Thyroid gland (tissue), 4 donors: ENCODE results near the gene KCNQ1. TPM values are rescaled to one million over a fixed set of nuclear protein-coding genes. Genes with fewer than 3 reads are reported as not detected.

Experiments used
- DNase-seq, 2 donors: peaks; one replicate each; pipeline ENCODE4 v3.0.0-alpha.2; 2019
- H3K27ac ChIP-seq, 3 donors: fragments of 200-600 bp; sonication (generic); 1 replicate in 2 of 3; 2 replicates in 1 of 3; pipeline ENCODE4 v1.5.1; 2016 to 2019; ENCODE audit warnings: mild to moderate bottlenecking in 1 of 3, moderate library complexity in 1 of 3
- H3K27me3 ChIP-seq: fragments of 200-600 bp; sonication (generic); one replicate; pipeline ENCODE4 v1.5.1; 2019
- H3K36me3 ChIP-seq, 2 donors: fragments of 200-600 bp; sonication (generic); one replicate each; pipeline ENCODE4 v1.5.1; 2016 to 2019
- H3K4me1 ChIP-seq, 2 donors: fragments of 200-600 bp; sonication (generic); one replicate each; pipeline ENCODE4 v1.5.1; 2017 to 2019
- H3K4me3 ChIP-seq, 3 donors: fragments of 200-600 bp; sonication (generic); replicated peaks in 1 of 3; 1 replicate in 2 of 3; 2 replicates in 1 of 3; pipeline ENCODE4 v1.5.1; 2016; ENCODE audit warnings: mild to moderate bottlenecking in 1 of 3
- H3K9me3 ChIP-seq: fragments of 200-600 bp; sonication (generic); one replicate; pipeline ENCODE4 v1.5.1; 2017
- CTCF ChIP-seq, 6 experiments: fragments of 200-600 bp in 3 of 6; fragments of 450-650 bp in 3 of 6; sonication (generic) in 3 of 6; IDR thresholded peaks; one replicate each; pipeline ENCODE4 v1.5.1; 2016 to 2019; ENCODE audit warnings: antibody characterized with exemption in 6 of 6, mild to moderate bottlenecking in 2 of 6, inconsistent platforms in 1 of 6, moderate library complexity in 1 of 6
- POLR2A ChIP-seq, 2 donors: fragments of 450-650 bp; IDR thresholded peaks; one replicate each; pipeline ENCODE4 v1.6.1; 2017; ENCODE audit warnings: antibody characterized with exemption in 2 of 2, mild to moderate bottlenecking in 2 of 2, moderate library complexity in 1 of 2
- WGBS, 2 donors: methylation state at CpG; one replicate each; pipeline ENCODE4 v1.1.5; 2017; 5-methylcytosine and 5-hydroxymethylcytosine counted together
- intact Hi-C: fragments of 100-400 bp; cut with DNase I; formaldehyde crosslinking; loops from one replicate; pipeline ENCODE4 v1.15.1; 2023
- total RNA-seq, 4 donors: library from RNA; depleted of rRNA; stranded (reverse); fragments of >200 nt; gene quantifications; one replicate each; pipeline ENCODE4 v1.2.3, GENCODE V29; 2016

The KCNQ1 gene
- total RNA-seq, 4 donors from 2014 or later: 51.3 to 103 (median 97.8) TPM

- no peak for DNase-seq
- WGBS, 2 donors: 77 to 94% methylated on average over 4 of the region's 4 CpGs
- Histone ChIP-seq H3K4me3 (no peak overlapping the region), H3K27ac (no peak overlapping the region), H3K27me3 (no peaks in the 10 kb centered on the region), H3K9me3 (no peaks in the 10 kb centered on the region), H3K36me3 (no peaks in the 10 kb centered on the region), H3K4me1 (peaks cover 1 to 14% of the 10 kb centered on the region in 2 donors)
- TF ChIP-seq CTCF (IDR thresholded peaks at IDR 0.05) (no peak), POLR2A (IDR thresholded peaks at IDR 0.05) (no peak)
- intact Hi-C loops: no loop called here
Measured at GRCh38 chr11:2441171-2441570, 3.6 kb upstream of the KCNQ1 start.

- H3K27me3 ChIP-seq: no peaks in the 10 kb centered on the region
- no peak overlapping the region for H3K27ac ChIP-seq
- no peak overlapping the region for H3K4me3 ChIP-seq
- H3K9me3 ChIP-seq: no peaks in the 10 kb centered on the region
- peaks cover 16 to 28% of the 10 kb centered on the region in 2 donors for H3K4me1 ChIP-seq
- TF ChIP-seq POLR2A (IDR thresholded peaks at IDR 0.05) (no peak), CTCF (IDR thresholded peaks at IDR 0.05) (no peak)
- WGBS, 2 donors: 92% methylated on average over 2 of the region's 2 CpGs
- intact Hi-C loops: no loop called here
- no peak for DNase-seq
- H3K36me3 ChIP-seq: no peaks in the 10 kb centered on the region
Measured at GRCh38 chr11:2442589-2442988, 2.2 kb upstream of the KCNQ1 start.

GRCh38 chr11:2443406-2443805 lies 1.4 kb upstream of the KCNQ1 start:
- no peaks in the 10 kb centered on the region for H3K27me3 ChIP-seq
- H3K36me3 ChIP-seq: no peaks in the 10 kb centered on the region
- peaks cover 24 to 33% of the 10 kb centered on the region in 2 donors for H3K4me1 ChIP-seq
- H3K9me3 ChIP-seq: no peaks in the 10 kb centered on the region
- 31 to 44% methylated on average over 7 to 11 of the region's 11 CpGs for WGBS, 2 donors
- no peak overlapping the region for H3K4me3 ChIP-seq
- peak; percentile 36 to 62 for DNase-seq
- TF ChIP-seq POLR2A (IDR thresholded peaks at IDR 0.05): no peak
- TF ChIP-seq CTCF (IDR thresholded peaks at IDR 0.05): no peak
- intact Hi-C loops: no loop called here
- H3K27ac ChIP-seq: peak overlapping the region in 1 of 3 donors; percentile 40

GRCh38 chr11:2443881-2444820 lies 657 bp upstream of the KCNQ1 start, which contains the start of gene TRPM5:
TRPM5 (minus strand) TSS chr11:2444514; CDS start chr11:2423036, 21,478 bp downstream.
- 7% methylated on average over 18 of the region's 64 CpGs; no CpG with 5 or more reads in 1 of the 2 donors for WGBS, 2 donors
- no peaks in the 10 kb centered on the region for H3K9me3 ChIP-seq
- DNase-seq: peak; percentile 59 to 73

More at GRCh38 chr11:2443881-2444820, 657 bp upstream of the KCNQ1 start, which contains the start of gene TRPM5:
- Histone ChIP-seq H3K36me3 (no peaks in the 10 kb centered on the region), H3K4me1 (peaks cover 24 to 33% of the 10 kb centered on the region in 2 donors), H3K27ac (peak within 1 kb of the TSS; percentile 8 to 65 (median 61)), H3K27me3 (no peaks in the 10 kb centered on the region), H3K4me3 (peak within 1 kb of the TSS; percentile 47 to 69 (median 52))
- TF ChIP-seq POLR2A (IDR thresholded peaks at IDR 0.05) (no peak), CTCF (IDR thresholded peaks at IDR 0.05) (no peak)
- intact Hi-C loops: no loop called here
